Neural cell (in vitro differentiated cells): ENCODE results near the gene BEND5. TPM values are rescaled to one million over a fixed set of nuclear protein-coding genes. Genes with fewer than 3 reads are reported as not detected.

Experiments
- H2AFZ ChIP-seq: fragments of 200-600, 300-800 bp; sonication (generic), shearing (Covaris generic); 2 replicates; pipeline ENCODE4 v1.6.0; 2014; ENCODE audit warnings: low read depth, mild to moderate bottlenecking, antibody characterized with exemption, low read length, moderate library complexity
- H3F3A ChIP-seq: fragments of 200-600 bp; shearing (Covaris generic); 2 replicates; pipeline ENCODE4 v1.6.1; 2016; ENCODE audit warnings: mild to moderate bottlenecking, moderate library complexity, mixed read lengths, antibody characterized with exemption, low read length; ENCODE audit not compliant: insufficient read depth, poor library complexity, severe bottlenecking
- H3K27ac ChIP-seq: fragments of 200-600, 300-800 bp; sonication (generic), shearing (Covaris generic); 2 replicates; pipeline ENCODE4 v1.5.1; 2014; ENCODE audit warnings: mild to moderate bottlenecking, low read length, moderate library complexity
- H3K27me3 ChIP-seq: fragments of 300-800, 200-600 bp; sonication (generic), shearing (Covaris generic); 2 replicates; pipeline ENCODE4 v1.6.0; 2014; ENCODE audit warnings: mild to moderate bottlenecking, low read depth, low read length, moderate library complexity; ENCODE audit not compliant: insufficient read depth
- H3K36me3 ChIP-seq: fragments of 300-800, 200-600 bp; sonication (generic), shearing (Covaris generic); 2 replicates; pipeline ENCODE4 v1.5.1; 2014; ENCODE audit warnings: mild to moderate bottlenecking, antibody characterized with exemption, low read length, moderate library complexity; ENCODE audit not compliant: insufficient read depth
- H3K4me2 ChIP-seq: fragments of 300-800, 200-600 bp; sonication (generic), shearing (Covaris generic); 2 replicates; pipeline ENCODE4 v1.6.0; 2014; ENCODE audit warnings: mild to moderate bottlenecking, low read length
- H3K4me3 ChIP-seq: fragments of 300-800, 200-600 bp; sonication (generic), shearing (Covaris generic); 2 replicates; pipeline ENCODE4 v1.5.1; 2014; ENCODE audit warnings: mild to moderate bottlenecking, low read length, moderate library complexity
- H3K79me2 ChIP-seq: fragments of 200-600 bp; shearing (Covaris generic); replicated peaks from 2 replicates; pipeline ENCODE4 v1.6.0; 2014; ENCODE audit warnings: mild to moderate bottlenecking, low read length, moderate library complexity; ENCODE audit not compliant: insufficient read depth
- H3K9ac ChIP-seq: fragments of 300-800, 200-600 bp; sonication (generic), shearing (Covaris generic); 2 replicates; pipeline ENCODE4 v1.6.1; 2016; ENCODE audit warnings: mild to moderate bottlenecking, low read length, mixed read lengths
- H3K9me2 ChIP-seq: fragments of 200-600 bp; shearing (Covaris generic); 2 replicates; pipeline ENCODE4 v1.6.1; 2016; ENCODE audit warnings: mild to moderate bottlenecking, low read length, mixed read lengths; ENCODE audit not compliant: insufficient read depth
- H3K9me3 ChIP-seq: fragments of 200-600, 300-800 bp; sonication (generic), shearing (Covaris generic); 2 replicates; pipeline ENCODE4 v1.6.1; 2016; ENCODE audit warnings: mild to moderate bottlenecking, mixed run types, low read length, moderate library complexity, mixed read lengths
- H4K20me1 ChIP-seq: fragments of 200-600 bp; shearing (Covaris generic); 2 replicates; pipeline ENCODE4 v1.6.1; 2016; ENCODE audit warnings: mild to moderate bottlenecking, mixed run types; ENCODE audit not compliant: insufficient read depth
- CTCF ChIP-seq: fragments of 450-650 bp; IDR thresholded peaks from 2 replicates; pipeline ENCODE4 v1.5.1; 2014; ENCODE audit warnings: antibody characterized with exemption, mild to moderate bottlenecking, moderate library complexity; ENCODE audit not compliant: poor library complexity, severe bottlenecking
- EP300 ChIP-seq: fragments of 450-650 bp; conservative IDR thresholded peaks from 2 replicates; pipeline ENCODE4 v1.6.1; 2014; ENCODE audit warnings: antibody characterized with exemption, mild to moderate bottlenecking, moderate library complexity; ENCODE audit not compliant: poor library complexity, severe bottlenecking
- EZH2 ChIP-seq: fragments of 200-600, 300-800 bp; shearing (Covaris generic), sonication (generic); IDR thresholded peaks from 2 replicates; pipeline ENCODE4 v1.6.1; 2014; ENCODE audit warnings: antibody characterized with exemption, low read length, borderline replicate concordance, mild to moderate bottlenecking; ENCODE audit not compliant: insufficient read depth, poor library complexity, severe bottlenecking
- MXI1 ChIP-seq: fragments of 450-650 bp; conservative IDR thresholded peaks from 2 replicates; pipeline ENCODE4 v1.6.1; 2014; ENCODE audit warnings: antibody characterized with exemption, mild to moderate bottlenecking; ENCODE audit not compliant: poor library complexity, severe bottlenecking
- POLR2AphosphoS5 ChIP-seq: IDR thresholded peaks from 2 replicates; pipeline ENCODE4 v1.6.1; 2012
- RAD21 ChIP-seq: fragments of 450-650 bp; conservative IDR thresholded peaks from 2 replicates; pipeline ENCODE4 v1.6.1; 2014; ENCODE audit warnings: antibody characterized with exemption, mild to moderate bottlenecking, moderate library complexity
- REST ChIP-seq: IDR thresholded peaks from 2 replicates; pipeline ENCODE4 v1.6.1; 2012; ENCODE audit warnings: borderline replicate concordance
- SMC3 ChIP-seq: fragments of 450-650 bp; conservative IDR thresholded peaks from 2 replicates; pipeline ENCODE4 v1.6.1; 2014; ENCODE audit warnings: antibody characterized with exemption, mild to moderate bottlenecking, moderate library complexity; ENCODE audit not compliant: poor library complexity
- TAF1 ChIP-seq: IDR thresholded peaks from 2 replicates; pipeline ENCODE4 v1.6.1; 2012; ENCODE audit warnings: low read depth
- polyA plus RNA-seq: library from polyadenylated mRNA; depleted of rRNA; stranded (reverse); fragments of >200 nt; gene quantifications from 2 replicates; pipeline ENCODE4 v1.2.3, GENCODE V29; 2014

Gene BEND5
- polyA plus RNA-seq, 1 donor from 2014 or later, result 64.9 TPM

GRCh38 chr1:48771561-48771960, 5.1 kb downstream of the BEND5 start:
- no peaks in the 10 kb centered on the region for H3F3A ChIP-seq
- H3K9me3 ChIP-seq, result no peaks in the 10 kb centered on the region
- H3K27me3 ChIP-seq, result no peaks in the 10 kb centered on the region
- H4K20me1 ChIP-seq, result peaks cover 5% of the 10 kb centered on the region
- H3K79me2 ChIP-seq, result peaks cover 72% of the 10 kb centered on the region
- peaks cover 5% of the 10 kb centered on the region for H3K36me3 ChIP-seq
- no peak overlapping the region for H2AFZ ChIP-seq
- H3K4me2 ChIP-seq, result no peak overlapping the region
- no peak overlapping the region for H3K9ac ChIP-seq
- TF ChIP-seq MXI1 (no peak), RAD21 (no peak), EZH2 (no peak), TAF1 (no peak), POLR2AphosphoS5 (no peak), EP300 (no peak), REST (no peak), SMC3 (no peak), CTCF (no peak)
- no peaks in the 10 kb centered on the region for H3K9me2 ChIP-seq
- H3K4me3 ChIP-seq, result peak overlapping the region; percentile 28
- no peak overlapping the region for H3K27ac ChIP-seq

GRCh38 chr1:48767975-48768510, 8.6 kb downstream of the BEND5 start:
- H3K9me2 ChIP-seq, result no peaks in the 10 kb centered on the region
- H3K36me3 ChIP-seq, result peaks cover 13% of the 10 kb centered on the region
- H3K4me3 ChIP-seq, result no peak overlapping the region
- H3K9ac ChIP-seq, result no peak overlapping the region
- no peaks in the 10 kb centered on the region for H3F3A ChIP-seq
- H3K79me2 ChIP-seq, result peaks cover 39% of the 10 kb centered on the region
- H4K20me1 ChIP-seq, result peaks cover 5% of the 10 kb centered on the region
- TF ChIP-seq REST (no peak), TAF1 (no peak), EP300 (no peak), RAD21 (no peak), SMC3 (no peak), POLR2AphosphoS5 (no peak)
- no peaks in the 10 kb centered on the region for H3K9me3 ChIP-seq
- no peak overlapping the region for H3K27ac ChIP-seq
- H3K27me3 ChIP-seq, result no peaks in the 10 kb centered on the region
- H2AFZ ChIP-seq, result no peak overlapping the region
- no peak overlapping the region for H3K4me2 ChIP-seq
